Left colon (tissue), 2 donors: ENCODE measurements around the gene PLD5. TPM values are rescaled to one million over a fixed set of nuclear protein-coding genes. Genes with fewer than 3 reads are reported as not detected.
"Not testable (repeated sequence)": the region's sequence is repeated elsewhere in the genome, so short reads cannot be mapped to it uniquely, and the experiment has no call there.

Source experiments
- ATAC-seq: fragments of 200-7000 bp; cut with Tn5 transposase; one replicate; pipeline ENCODE4 v1.9.1; 2020; ENCODE audit warnings: mild to moderate bottlenecking, moderate library complexity
- DNase-seq, 2 donors: peaks; one replicate each; pipeline ENCODE4 v3.0.0-alpha.2; 2020
- intact Hi-C, 2 donors: fragments of 100-400 bp; cut with DNase I in 1 of 2; cut with micrococcal nuclease in 1 of 2; formaldehyde crosslinking; loops; one replicate each; pipeline versions ENCODE4 v1.11.2 to v1.14.0; 2022; cut with DNase I, micrococcal nuclease
- total RNA-seq, 2 donors: library from RNA; stranded (reverse); fragmentation: NEBNext Ultra II Directional; extraction: Animal tissue kit (Norgen Biotek cat#: 25700); gene quantifications; one replicate each; pipeline ENCODE4 v1.2.1, GENCODE V29; 2021
- donor health status: DM: no; HTN: no; CAD: no.
- donor health status: DM: yes; HTN: yes; CAD: no.

PLD5 gene
- total RNA-seq, 2 donors from 2014 or later, result 0.47 TPM; not detected in 1

GRCh38 chr1:242133796-242134195 is 390.7 kb downstream of the PLD5 start:
- intact Hi-C loops, result no loop called here
- DNase-seq (no peak), ATAC-seq (no peak)

DNA sequence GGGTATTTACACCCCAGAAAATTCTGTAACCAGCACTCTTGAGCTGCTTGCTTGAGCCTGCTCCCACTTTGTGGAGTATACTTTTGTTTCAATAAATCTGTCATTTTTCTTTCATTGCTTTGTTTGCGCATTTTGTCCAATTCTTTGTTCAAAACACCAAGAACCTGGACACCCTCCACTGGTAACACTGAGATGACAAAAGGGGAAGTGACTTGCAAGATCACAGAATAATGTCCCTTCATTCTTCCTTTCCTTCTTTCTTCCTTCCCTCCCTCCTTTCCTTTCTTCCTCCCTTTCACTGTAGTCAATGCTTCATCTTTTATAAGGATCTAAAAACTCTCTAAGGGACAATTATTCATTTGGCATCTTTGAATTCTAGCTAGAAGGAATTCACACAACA is 391.1 kb downstream of the PLD5 start:
- intact Hi-C loops, result no loop called here
- no peak for ATAC-seq
- DNase-seq, result no peak

DNA sequence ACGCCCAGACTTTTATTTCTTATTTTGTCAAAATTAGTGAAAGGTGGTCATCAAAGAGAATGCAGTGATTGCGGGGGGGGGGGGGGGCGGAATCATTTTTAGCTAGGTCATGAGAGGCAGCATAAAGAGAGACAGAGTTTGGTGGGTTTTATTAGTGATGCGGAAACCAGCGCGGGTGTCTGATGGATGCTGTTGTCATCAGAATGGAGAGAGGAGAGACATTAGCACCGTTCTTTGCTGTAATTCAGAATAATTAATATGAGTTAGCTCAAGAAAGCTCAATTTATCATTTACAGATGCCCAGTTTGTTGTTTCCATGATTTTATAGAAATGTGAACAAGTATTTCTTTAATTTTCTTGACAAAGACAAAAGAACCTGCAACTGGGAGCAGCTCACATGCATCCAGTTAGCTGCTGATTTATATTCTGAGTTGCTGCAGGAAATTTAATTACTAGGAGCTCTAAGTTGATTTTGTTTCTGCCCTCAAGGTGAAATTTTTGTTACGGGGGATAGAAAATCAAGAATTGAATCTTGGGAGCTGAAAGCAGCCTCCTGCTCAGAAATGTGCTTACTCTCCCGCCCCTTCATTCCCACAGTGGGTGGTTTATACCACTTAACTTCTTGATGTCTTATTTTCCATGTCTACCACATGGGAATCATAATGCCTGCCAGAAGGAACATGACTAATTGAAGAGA is 392.2 kb downstream of the PLD5 start:
- no peak for DNase-seq
- no peak for ATAC-seq
- intact Hi-C loops, result no loop called here

DNA sequence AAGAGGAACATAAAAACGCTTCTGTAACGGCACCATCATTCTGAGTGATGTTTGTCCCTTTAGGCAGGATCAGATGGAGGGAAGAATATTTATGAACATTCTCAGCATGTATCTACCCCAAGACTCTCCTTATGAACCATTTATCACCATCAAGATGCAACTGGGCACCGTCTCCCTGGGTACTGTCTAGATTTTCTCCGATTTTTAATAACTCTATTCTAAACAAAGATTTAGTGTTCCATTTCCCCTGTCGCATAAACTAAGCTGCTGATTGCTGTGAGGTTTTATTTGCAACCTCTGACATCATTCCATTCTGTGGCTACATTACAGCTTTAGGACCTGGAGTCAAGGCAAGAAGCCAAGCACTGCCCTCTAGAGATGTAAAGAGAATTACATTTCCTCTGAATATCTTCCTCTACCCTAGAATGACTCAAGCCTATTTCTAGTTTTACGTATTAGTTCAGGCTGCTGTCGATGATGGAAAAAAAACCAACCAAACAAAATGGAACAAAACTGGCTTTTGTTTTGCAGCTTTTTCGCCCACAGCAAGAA is 395.5 kb downstream of the PLD5 start:
- intact Hi-C loops, result no loop called here
- ATAC-seq (no peak), DNase-seq (no peak)

- intact Hi-C loops, result no loop called here
- DNase-seq, result no peak
- ATAC-seq, result no peak
Observed at GRCh38 chr1:242120432-242120831, 404.1 kb downstream of the PLD5 start.

GRCh38 chr1:242100921-242101320 is 423.6 kb downstream of the PLD5 start:
- DNase-seq (no peak), ATAC-seq (no peak)
- intact Hi-C loops, result no loop called here

DNA sequence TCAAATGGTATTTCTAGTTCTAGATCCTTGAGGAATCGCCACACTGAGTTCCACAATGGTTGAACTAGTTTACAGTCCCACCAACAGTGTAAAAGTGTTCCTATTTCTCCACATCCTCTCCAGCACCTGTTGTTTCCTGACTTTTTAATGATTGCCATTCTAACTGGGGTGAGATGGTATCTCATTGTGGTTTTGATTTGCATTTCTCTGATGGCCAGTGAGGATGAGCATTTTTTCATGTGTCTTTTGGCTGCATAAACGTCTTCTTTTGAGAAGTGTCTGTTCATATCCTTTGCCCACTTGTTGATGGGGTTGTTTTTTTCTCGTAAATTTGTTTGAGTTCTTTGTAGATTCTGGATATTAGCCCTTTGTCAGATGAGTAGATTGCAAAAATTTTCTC is 427.2 kb downstream of the PLD5 start:
- DNase-seq, ATAC-seq, intact Hi-C loops: not testable (repeated sequence)

- ATAC-seq (no peak), DNase-seq (no peak)
- intact Hi-C loops, result no loop called here
Observed at GRCh38 chr1:242093116-242093515, 431.4 kb downstream of the PLD5 start.

DNA sequence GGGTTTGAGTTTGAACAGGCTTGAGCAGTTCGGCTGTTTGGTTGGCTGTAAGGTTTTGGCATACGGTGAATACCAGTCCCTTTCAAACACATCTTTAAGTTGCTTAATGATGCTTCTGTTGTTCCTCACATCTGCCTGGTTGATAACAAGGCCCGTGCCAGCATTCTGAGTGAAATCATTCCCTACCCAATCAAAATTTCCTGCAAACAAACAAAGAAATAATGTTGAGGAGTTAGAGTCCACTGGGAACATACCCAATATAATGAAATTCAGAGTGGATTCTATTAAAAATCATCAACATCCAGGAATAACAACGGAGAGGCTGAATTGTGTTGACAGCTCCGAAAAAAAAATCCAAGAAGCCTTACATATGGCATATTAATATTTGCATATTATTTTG is 434.6 kb downstream of the PLD5 start:
- intact Hi-C loops, result no loop called here
- DNase-seq (no peak), ATAC-seq (no peak)

- DNase-seq (no peak), ATAC-seq (no peak)
- intact Hi-C loops, result no loop called here
Observed at GRCh38 chr1:242088875-242089274, 435.6 kb downstream of the PLD5 start.

GRCh38 chr1:242086706-242087105 is 437.8 kb downstream of the PLD5 start:
- intact Hi-C loops, result no loop called here
- DNase-seq (no peak), ATAC-seq (no peak)

DNA sequence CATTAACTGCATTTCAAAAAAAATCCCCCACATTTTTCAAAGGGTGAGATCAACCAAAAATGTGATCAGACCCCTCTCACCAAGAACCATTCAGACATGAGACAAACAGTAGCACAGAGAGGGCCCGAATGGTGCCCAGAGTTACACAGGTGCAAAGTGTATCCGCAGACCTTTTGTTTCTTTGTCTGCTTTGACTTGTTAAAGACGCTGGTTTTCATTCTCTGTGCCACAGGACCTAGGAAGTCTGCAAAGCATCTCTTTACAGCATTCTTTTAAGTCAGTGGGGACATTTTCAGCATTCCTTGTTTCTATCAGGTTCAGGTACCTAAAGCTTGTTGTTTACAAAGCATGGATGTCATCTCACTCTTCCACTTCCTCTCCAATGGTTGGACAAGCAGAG is 438.4 kb downstream of the PLD5 start:
- intact Hi-C loops, result no loop called here
- DNase-seq (no peak), ATAC-seq (no peak)

- intact Hi-C loops, result no loop called here
- DNase-seq, result no peak
- no peak for ATAC-seq
Observed at GRCh38 chr1:242083742-242084141, 440.8 kb downstream of the PLD5 start.

DNA sequence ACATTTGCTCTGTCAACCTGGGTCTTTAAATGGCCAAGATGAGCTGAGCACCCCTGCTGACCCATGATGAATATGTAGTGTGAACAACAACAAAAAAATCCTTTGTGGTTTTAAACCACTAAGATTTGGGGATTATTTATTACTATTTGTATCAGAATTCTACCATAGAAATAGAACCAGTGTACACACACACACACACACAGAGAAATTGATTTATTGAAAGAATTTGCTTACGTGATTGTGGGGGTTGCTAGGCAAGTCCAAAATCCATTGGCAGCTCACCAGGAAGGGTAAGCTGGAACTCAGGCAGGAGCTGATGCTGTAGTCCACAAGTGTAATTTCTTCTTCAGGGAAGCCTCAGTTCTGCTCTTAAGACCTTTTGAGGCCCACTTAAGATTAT is 443.1 kb downstream of the PLD5 start:
- intact Hi-C loops, result no loop called here
- ATAC-seq, result no peak
- no peak for DNase-seq

DNA sequence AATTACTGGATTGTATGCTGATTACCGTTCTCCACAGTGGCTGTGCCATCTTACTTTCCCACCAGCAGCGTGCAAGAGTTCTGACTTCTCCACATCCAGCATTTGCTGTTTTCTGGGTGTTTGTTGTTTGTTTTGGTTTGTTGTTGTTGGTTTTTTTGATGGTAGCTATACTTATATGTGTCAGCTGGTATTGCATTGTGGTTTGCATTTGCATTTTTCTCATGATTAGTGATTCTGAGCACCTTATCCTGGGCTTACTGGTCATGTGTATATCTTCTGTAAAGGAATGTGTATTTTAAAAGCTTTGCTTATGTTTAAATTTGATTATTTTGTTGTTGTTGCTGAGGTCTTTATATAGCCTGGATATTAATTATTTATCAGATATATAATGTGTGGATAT is 458.7 kb downstream of the PLD5 start:
- intact Hi-C loops, result no loop called here

GRCh38 chr1:242062271-242062670 is 462.2 kb downstream of the PLD5 start:
- DNase-seq (no peak), ATAC-seq (no peak)
- intact Hi-C loops, result no loop called here

More for the DNA sequence above, 458.7 kb downstream of the PLD5 start:
- ATAC-seq (no peak), DNase-seq (no peak)

GRCh38 chr1:242059976-242060375 is 464.5 kb downstream of the PLD5 start:
- intact Hi-C loops, result no loop called here
- DNase-seq, result no peak
- no peak for ATAC-seq

- DNase-seq, intact Hi-C loops, ATAC-seq: not testable (repeated sequence)
Observed at GRCh38 chr1:242058582-242058981, 465.9 kb downstream of the PLD5 start.

DNA sequence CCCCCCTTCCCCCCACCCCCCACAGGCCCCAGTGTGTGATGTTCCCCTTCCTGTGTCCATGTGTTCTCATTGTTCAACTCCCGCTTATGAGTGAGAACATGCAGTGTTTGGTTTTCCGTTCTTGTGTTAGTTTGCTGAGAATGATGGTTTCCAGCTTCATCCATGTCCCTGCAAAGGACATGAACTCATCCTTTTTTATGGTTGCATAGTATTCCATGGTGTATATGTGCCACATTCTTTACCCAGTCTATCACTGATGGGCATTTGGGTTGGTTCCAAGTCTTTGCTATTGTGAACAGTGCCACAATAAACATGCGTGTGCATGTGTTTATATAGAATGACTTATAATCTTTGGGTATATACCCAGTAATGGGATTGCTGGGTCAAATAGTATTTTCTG is 466.3 kb downstream of the PLD5 start:
- intact Hi-C loops, DNase-seq, ATAC-seq: not testable (repeated sequence)

- no peak for DNase-seq
- ATAC-seq, result no peak
- intact Hi-C loops, result no loop called here
Observed at GRCh38 chr1:242057745-242058115, 466.8 kb downstream of the PLD5 start.
